K562 (cell line): Measurements from ENCODE around the gene TMEM217. TPM values are rescaled to one million over a fixed set of nuclear protein-coding genes. Genes with fewer than 3 reads are reported as not detected.

Experiments used
- BACH1 ChIP-seq: fragments of 200-800 bp; sonication (Bioruptor generic); IDR thresholded peaks from 2 replicates; pipeline ENCODE4 v1.6.1; 2016; ENCODE audit warnings: missing genetic modification characterization, missing compliant biosample characterization
- BRD9 ChIP-seq: fragments of 450-650 bp; IDR thresholded peaks from 2 replicates; pipeline ENCODE4 v1.6.1; 2018; ENCODE audit warnings: low read depth; ENCODE audit not compliant: partially characterized antibody
- CEBPG ChIP-seq, 3 experiments: fragments of 200-800 bp in 1 of 3; sonication (Bioruptor generic) in 1 of 3; sonication (generic) in 1 of 3; formaldehyde crosslinking in 1 of 3; IDR thresholded peaks in 2 of 3; conservative IDR thresholded peaks in 1 of 3; 2 replicates each; pipeline versions ENCODE4 v1.6.1 to v1.8.0; 2016 to 2022; ENCODE audit warnings: missing compliant biosample characterization in 2 of 3, missing genetic modification characterization in 2 of 3, mild to moderate bottlenecking in 1 of 3, missing genetic modification reagents in 1 of 3
- E2F6 ChIP-seq, 2 experiments: IDR thresholded peaks; 2 replicates each; pipeline ENCODE4 v1.6.1; 2011; ENCODE audit warnings: borderline replicate concordance in 1 of 2, control low read depth in 1 of 2, low read depth in 1 of 2, low read length in 1 of 2, mild to moderate bottlenecking in 1 of 2, mixed read lengths in 1 of 2, moderate library complexity in 1 of 2; ENCODE audit not compliant: insufficient read depth in 1 of 2, insufficient read length in 1 of 2, poor library complexity in 1 of 2, severe bottlenecking in 1 of 2; ENCODE audit errors: extremely low read depth in 1 of 2
- FOXK2 ChIP-seq, 2 experiments: fragments of 450-650 bp; IDR thresholded peaks in 1 of 2; conservative IDR thresholded peaks in 1 of 2; 2 replicates each; pipeline ENCODE4 v1.6.1; 2016; ENCODE audit warnings: low read depth in 2 of 2, mild to moderate bottlenecking in 1 of 2
- GABPB1 ChIP-seq: sonication (generic); formaldehyde crosslinking; IDR thresholded peaks from 2 replicates; pipeline ENCODE4 v1.8.0; 2022; ENCODE audit warnings: mild to moderate bottlenecking, missing genetic modification reagents
- HCFC1 ChIP-seq: IDR thresholded peaks from 2 replicates; pipeline ENCODE4 v1.6.1; 2012; ENCODE audit warnings: low read depth, low read length, improper control_type of control experiment
- KLF6 ChIP-seq: fragments of 250-450 bp; sonication (Bioruptor Pico); IDR thresholded peaks from 2 replicates; pipeline ENCODE4 v1.4.0; 2020; ENCODE audit warnings: mild to moderate bottlenecking, moderate library complexity, borderline replicate concordance
- MLLT1 ChIP-seq, 2 experiments: fragments of 450-650 bp; IDR thresholded peaks; 2 replicates each; pipeline ENCODE4 v1.6.1; 2016
- MXI1 ChIP-seq: IDR thresholded peaks from 2 replicates; pipeline ENCODE4 v1.6.1; 2011; ENCODE audit warnings: low read depth, mild to moderate bottlenecking, improper control_type of control experiment, low read length
- NR2C1 ChIP-seq, 2 experiments: fragments of 450-650 bp; IDR thresholded peaks; 2 replicates each; pipeline ENCODE4 v1.6.1; 2017; ENCODE audit warnings: mild to moderate bottlenecking in 2 of 2, antibody characterized with exemption in 1 of 2, inconsistent platforms in 1 of 2, missing compliant biosample characterization in 1 of 2, missing genetic modification characterization in 1 of 2
- RBFOX2 ChIP-seq: fragments of 200-400 bp; formaldehyde crosslinking; IDR thresholded peaks from 2 replicates; pipeline ENCODE4 v1.6.1; 2017; ENCODE audit warnings: low read depth, mild to moderate bottlenecking, low read length, moderate library complexity
- SMARCE1 ChIP-seq: fragments of 450-650 bp; IDR thresholded peaks from 2 replicates; pipeline ENCODE4 v1.7.1; 2016; ENCODE audit warnings: mild to moderate bottlenecking
- THRA ChIP-seq: fragments of 450-650 bp; IDR thresholded peaks from 2 replicates; pipeline ENCODE4 v1.6.1; 2017; ENCODE audit warnings: mild to moderate bottlenecking, moderate library complexity
- USF2 ChIP-seq: sonication (generic); formaldehyde crosslinking; IDR thresholded peaks from 2 replicates; pipeline ENCODE4 v1.5.0; 2020; ENCODE audit warnings: missing genetic modification reagents
- XRCC5 ChIP-seq: fragments of 200-400 bp; formaldehyde crosslinking; IDR thresholded peaks from 2 replicates; pipeline ENCODE4 v1.6.1; 2017; ENCODE audit warnings: low read depth, mild to moderate bottlenecking, low read length
- ZBTB9 ChIP-seq: fragments of 450-650 bp; formaldehyde crosslinking; IDR thresholded peaks from 2 replicates; pipeline ENCODE4 v1.4.0; 2020; ENCODE audit warnings: mild to moderate bottlenecking, moderate library complexity
- ZNF197 ChIP-seq: fragments of 200-800 bp; sonication (Bioruptor generic); IDR thresholded peaks from 2 replicates; pipeline ENCODE4 v1.6.1; 2016; ENCODE audit warnings: low read depth, missing genetic modification characterization, missing compliant biosample characterization
- ZNF561 ChIP-seq: fragments of 450-650 bp; formaldehyde crosslinking; conservative IDR thresholded peaks from 2 replicates; pipeline ENCODE4 v1.4.0; 2020; ENCODE audit warnings: mild to moderate bottlenecking, moderate library complexity
- ZNF644 ChIP-seq: fragments of 200-800 bp; sonication (Bioruptor generic); IDR thresholded peaks from 2 replicates; pipeline ENCODE4 v1.6.1; 2016; ENCODE audit warnings: low read depth, missing genetic modification characterization, missing compliant biosample characterization
- polyA plus RNA-seq, 8 experiments: library from polyadenylated mRNA; depleted of rRNA in 4 of 8; stranded (reverse) in 5 of 8; unstranded in 3 of 8; fragments of >200 nt; fragmentation: Nextera tagmentation in 2 of 8; fragmentation: Illumina TruSeq in 1 of 8; extraction: Ambion mirVana in 2 of 8; extraction: Trizol in 1 of 8; gene quantifications; 2 replicates each; pipeline versions ENCODE4 v1.2.1 to v1.2.3, GENCODE V29; 2011 to 2014; ENCODE audit warnings: inconsistent platforms in 1 of 8, missing spikeins in 1 of 8
- total RNA-seq, 7 experiments: library from RNA; depleted of rRNA in 6 of 7; stranded (reverse); fragments of >200 nt in 6 of 7; fragmentation: Illumina TruSeq in 2 of 7; extraction: Trizol in 2 of 7; gene quantifications; 2 replicates each; pipeline versions ENCODE4 v1.2.1 to v1.2.3, GENCODE V29; 2011 to 2021; ENCODE audit warnings: low replicate concordance in 1 of 7

TMEM217 gene
- total and polyA plus RNA-seq, 9 of the 15 experiments (the other 6 are each of a cell fraction or from before 2014, with no cell fraction given): 1.3 to 8.0 (median 1.9) TPM

- TF ChIP-seq ZBTB9 (CRISPR knock-in tag): peak; percentile 65; the same call in 1 of the 2 replicates
- TF ChIP-seq E2F6 (IDR thresholded peaks at IDR 0.05; ENCODE audit: borderline replicate concordance in 1 of 2, extremely low read depth in 1 of 2, insufficient read depth in 1 of 2, insufficient read length in 1 of 2, low read depth in 1 of 2, low read length in 1 of 2, poor library complexity in 1 of 2, severe bottlenecking in 1 of 2): no peak
- no peak for TF ChIP-seq XRCC5
- TF ChIP-seq MXI1: no peak
- peak; percentile 60; the same call in 1 of the 2 replicates for TF ChIP-seq BACH1 (tag)
- TF ChIP-seq CEBPG (CRISPR knock-in tag; IDR thresholded peaks at IDR 0.05): no peak
- TF ChIP-seq CEBPG (tag; conservative IDR thresholded peaks at IDR 0.05 in 1 of 2, IDR thresholded peaks at IDR 0.05 in 1 of 2): 0 out of 4 replicates have a peak, but pooled peaks have one; percentile 9 to 46
- TF ChIP-seq ZNF561 (CRISPR knock-in tag): no peak
- peak; percentile 1; the same call in 1 of the 2 replicates for TF ChIP-seq ZNF644 (tag)
- TF ChIP-seq THRA: no peak
- peak; percentile 71; the same call in 1 of the 2 replicates for TF ChIP-seq KLF6 (CRISPR knock-in tag)
- TF ChIP-seq FOXK2 (conservative IDR thresholded peaks at IDR 0.05 in 1 of 2, IDR thresholded peaks at IDR 0.05 in 1 of 2; ENCODE audit: low read depth in 2 of 2): no peak
- no peak for TF ChIP-seq HCFC1
- TF ChIP-seq USF2: no peak
- peak; percentile 49 for TF ChIP-seq RBFOX2
- TF ChIP-seq ZNF197: 0 out of 2 replicates have a peak, but pooled peaks have one; percentile 31
- no peak for TF ChIP-seq NR2C1 (IDR thresholded peaks at IDR 0.05)
- TF ChIP-seq NR2C1 (tag; IDR thresholded peaks at IDR 0.05): peak; percentile 37; the same call in 1 of the 2 replicates
- 0 out of 2 replicates have a peak, but pooled peaks have one; percentile 15 for TF ChIP-seq SMARCE1
- TF ChIP-seq MLLT1 (IDR thresholded peaks at IDR 0.05): no peak
- peak; percentile 40 for TF ChIP-seq BRD9
- no peak for TF ChIP-seq GABPB1
Observed at GRCh38 chr6:37187321-37188022, 70.5 kb downstream of the TMEM217 start (continued).
